Brain microvascular endothelial cell (primary cell): ENCODE measurements around the gene LDLRAD4.

Experiments
- DNase-seq: peaks from one replicate; pipeline ENCODE4 v3.0.0-alpha.2; 2020
- H3K27ac ChIP-seq: fragments of 250-450 bp; sonication (Bioruptor Pico); 2 replicates; pipeline ENCODE4 v1.5.1; 2020; ENCODE audit warnings: mild to moderate bottlenecking, moderate library complexity
- H3K27me3 ChIP-seq: fragments of 250-450 bp; sonication (Bioruptor Pico); replicated peaks from 2 replicates; pipeline ENCODE4 v1.5.1; 2020; ENCODE audit warnings: mild to moderate bottlenecking
- H3K36me3 ChIP-seq: fragments of 250-450 bp; sonication (Bioruptor Pico); replicated peaks from 2 replicates; pipeline ENCODE4 v1.5.1; 2020; ENCODE audit warnings: mild to moderate bottlenecking
- H3K4me3 ChIP-seq: 2 replicates; pipeline ENCODE4 v1.5.1; 2011; ENCODE audit warnings: low read depth, mild to moderate bottlenecking, control low read depth, low read length, moderate library complexity
- CTCF ChIP-seq: IDR thresholded peaks from 2 replicates; pipeline ENCODE4 v1.5.1; 2011; ENCODE audit warnings: low read depth, mild to moderate bottlenecking, moderate library complexity, low read length, control low read depth, inconsistent platforms; ENCODE audit errors: missing control alignments
- in situ Hi-C: cut with HindIII; loops from 2 replicates; pipeline ENCODE4 v1.10.0; 2017; ENCODE audit warnings: low sequenced_read_pairs, low pct_ligation_motif_present

Gene LDLRAD4

GRCh38 chr18:13615432-13615861 is 396.9 kb downstream of the LDLRAD4 start:
- H3K27me3 ChIP-seq = peaks cover 6% of the 10 kb centered on the region
- DNase-seq = peak; percentile 40
- no peak for TF ChIP-seq CTCF
- H3K36me3 ChIP-seq = no peaks in the 10 kb centered on the region
- H3K27ac ChIP-seq = no peak overlapping the region
- no peak overlapping the region for H3K4me3 ChIP-seq
- in situ Hi-C loops = no loop called here

- Histone ChIP-seq H3K27ac (no peak overlapping the region), H3K4me3 (no peak overlapping the region), H3K27me3 (peaks cover 6% of the 10 kb centered on the region), H3K36me3 (no peaks in the 10 kb centered on the region)
- DNase-seq = no peak
- no peak for TF ChIP-seq CTCF
- in situ Hi-C loops = no loop called here
Measured at GRCh38 chr18:13616041-13616440, 397.5 kb downstream of the LDLRAD4 start.

- no peak overlapping the region for H3K4me3 ChIP-seq
- DNase-seq = no peak
- H3K27me3 ChIP-seq = peaks cover 6% of the 10 kb centered on the region
- no peaks in the 10 kb centered on the region for H3K36me3 ChIP-seq
- H3K27ac ChIP-seq = no peak overlapping the region
- no peak for TF ChIP-seq CTCF
- in situ Hi-C loops = no loop called here
Measured at GRCh38 chr18:13616525-13617035, 398.0 kb downstream of the LDLRAD4 start.

- in situ Hi-C loops = no loop called here
- no peak for DNase-seq
- no peaks in the 10 kb centered on the region for H3K36me3 ChIP-seq
- no peak overlapping the region for H3K27ac ChIP-seq
- no peak for TF ChIP-seq CTCF
- H3K4me3 ChIP-seq = no peak overlapping the region
- H3K27me3 ChIP-seq = no peaks in the 10 kb centered on the region
Measured at GRCh38 chr18:13617826-13618515, 399.4 kb downstream of the LDLRAD4 start.

- Histone ChIP-seq H3K4me3 (no peak overlapping the region), H3K36me3 (no peaks in the 10 kb centered on the region), H3K27me3 (no peaks in the 10 kb centered on the region), H3K27ac (no peak overlapping the region)
- in situ Hi-C loops = no loop called here
- TF ChIP-seq CTCF = no peak
- no peak for DNase-seq
Measured at GRCh38 chr18:13618760-13619438, 400.3 kb downstream of the LDLRAD4 start.
